ENCODE results near the gene EPYC.

DNA sequence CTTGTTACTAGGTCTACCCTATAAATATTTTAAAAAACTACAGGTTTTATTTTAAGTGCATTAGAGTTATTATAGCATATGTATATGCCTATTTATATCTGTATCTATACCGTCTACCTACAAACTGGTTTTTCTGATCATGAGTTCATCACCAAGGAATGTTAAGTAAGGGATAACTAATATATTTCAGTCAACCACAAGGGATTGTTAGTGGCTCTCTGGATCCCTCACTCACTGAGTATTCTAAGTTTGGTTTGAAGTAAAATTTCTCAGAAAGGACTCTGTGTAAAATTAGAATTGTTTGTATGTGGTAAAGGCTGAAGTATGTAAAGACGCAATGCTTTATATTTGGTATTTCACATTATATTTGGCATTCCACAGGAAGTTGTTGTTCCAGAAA lies 4.8 kb downstream of the EPYC start:
- TF ChIP-seq, protein P1, sequence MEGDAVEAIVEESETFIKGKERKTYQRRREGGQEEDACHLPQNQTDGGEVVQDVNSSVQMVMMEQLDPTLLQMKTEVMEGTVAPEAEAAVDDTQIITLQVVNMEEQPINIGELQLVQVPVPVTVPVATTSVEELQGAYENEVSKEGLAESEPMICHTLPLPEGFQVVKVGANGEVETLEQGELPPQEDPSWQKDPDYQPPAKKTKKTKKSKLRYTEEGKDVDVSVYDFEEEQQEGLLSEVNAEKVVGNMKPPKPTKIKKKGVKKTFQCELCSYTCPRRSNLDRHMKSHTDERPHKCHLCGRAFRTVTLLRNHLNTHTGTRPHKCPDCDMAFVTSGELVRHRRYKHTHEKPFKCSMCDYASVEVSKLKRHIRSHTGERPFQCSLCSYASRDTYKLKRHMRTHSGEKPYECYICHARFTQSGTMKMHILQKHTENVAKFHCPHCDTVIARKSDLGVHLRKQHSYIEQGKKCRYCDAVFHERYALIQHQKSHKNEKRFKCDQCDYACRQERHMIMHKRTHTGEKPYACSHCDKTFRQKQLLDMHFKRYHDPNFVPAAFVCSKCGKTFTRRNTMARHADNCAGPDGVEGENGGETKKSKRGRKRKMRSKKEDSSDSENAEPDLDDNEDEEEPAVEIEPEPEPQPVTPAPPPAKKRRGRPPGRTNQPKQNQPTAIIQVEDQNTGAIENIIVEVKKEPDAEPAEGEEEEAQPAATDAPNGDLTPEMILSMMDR (IDR thresholded peaks at IDR 0.05; ENCODE audit: poor library complexity) = no peak
- TF ChIP-seq EZH2phosphoT487 (IDR thresholded peaks at IDR 0.05; ENCODE audit: low read depth, severe bottlenecking, unreplicated experiment) = no peak
- TF ChIP-seq EZH2 (IDR thresholded peaks at IDR 0.05; ENCODE audit: borderline replicate concordance) = no peak
